GM12801 (cell line): ENCODE results near the gene APOM.

Source experiments
- TF ChIP-seq, protein P1 (sequence below): IDR thresholded peaks from one replicate; pipeline ENCODE4 v1.5.1; 2011; ENCODE audit warnings: control low read depth; ENCODE audit not compliant: insufficient read length; ENCODE audit errors: extremely low read depth

Gene APOM

GRCh38 chr6:31661262-31662123, 5.8 kb downstream of the APOM start:
- TF ChIP-seq, protein P1, sequence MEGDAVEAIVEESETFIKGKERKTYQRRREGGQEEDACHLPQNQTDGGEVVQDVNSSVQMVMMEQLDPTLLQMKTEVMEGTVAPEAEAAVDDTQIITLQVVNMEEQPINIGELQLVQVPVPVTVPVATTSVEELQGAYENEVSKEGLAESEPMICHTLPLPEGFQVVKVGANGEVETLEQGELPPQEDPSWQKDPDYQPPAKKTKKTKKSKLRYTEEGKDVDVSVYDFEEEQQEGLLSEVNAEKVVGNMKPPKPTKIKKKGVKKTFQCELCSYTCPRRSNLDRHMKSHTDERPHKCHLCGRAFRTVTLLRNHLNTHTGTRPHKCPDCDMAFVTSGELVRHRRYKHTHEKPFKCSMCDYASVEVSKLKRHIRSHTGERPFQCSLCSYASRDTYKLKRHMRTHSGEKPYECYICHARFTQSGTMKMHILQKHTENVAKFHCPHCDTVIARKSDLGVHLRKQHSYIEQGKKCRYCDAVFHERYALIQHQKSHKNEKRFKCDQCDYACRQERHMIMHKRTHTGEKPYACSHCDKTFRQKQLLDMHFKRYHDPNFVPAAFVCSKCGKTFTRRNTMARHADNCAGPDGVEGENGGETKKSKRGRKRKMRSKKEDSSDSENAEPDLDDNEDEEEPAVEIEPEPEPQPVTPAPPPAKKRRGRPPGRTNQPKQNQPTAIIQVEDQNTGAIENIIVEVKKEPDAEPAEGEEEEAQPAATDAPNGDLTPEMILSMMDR: no peak

GRCh38 chr6:31662124-31662723, 6.5 kb downstream of the APOM start:
- TF ChIP-seq, protein P1: no peak

DNA sequence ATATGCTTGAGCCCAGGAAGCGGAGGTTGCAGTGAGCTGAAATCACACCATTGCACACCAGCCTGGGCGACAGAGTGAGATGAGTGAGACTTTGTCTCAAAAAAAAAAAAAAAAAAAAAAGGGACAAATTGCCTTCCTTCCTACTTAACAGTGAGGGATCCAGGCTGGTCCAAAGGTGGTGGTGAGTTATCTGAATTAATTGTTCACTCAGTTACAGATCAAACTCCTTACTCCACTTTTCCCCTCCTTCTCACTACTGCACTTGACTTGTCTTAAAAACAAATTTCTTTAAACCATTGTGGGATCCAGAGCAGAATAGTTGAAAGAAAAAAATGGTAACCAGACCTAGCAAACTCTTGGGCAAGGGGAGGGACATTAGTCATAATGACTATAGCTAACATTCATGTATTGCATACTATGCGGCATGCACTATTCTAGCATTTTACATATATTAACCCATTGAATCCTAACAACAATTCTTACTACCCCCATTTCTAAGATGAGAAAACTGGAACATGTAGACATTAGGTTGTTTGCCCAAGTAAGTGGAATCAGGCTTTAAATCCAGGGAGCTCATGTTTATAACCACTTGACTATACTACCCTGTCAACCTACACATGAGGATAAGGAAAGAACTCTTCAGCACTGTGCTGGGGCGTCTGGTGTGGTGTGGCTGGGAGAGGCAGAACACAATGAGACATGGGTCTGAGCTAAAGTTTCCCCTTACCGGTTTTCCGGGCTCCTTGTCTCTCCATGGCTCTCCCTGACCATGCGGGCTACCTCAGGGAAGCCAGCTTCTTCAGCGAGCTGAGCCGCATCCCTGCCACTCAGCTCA, 7.6 kb downstream of the APOM start:
- TF ChIP-seq, protein P1: no peak

- TF ChIP-seq, protein P1: no peak
Measured at GRCh38 chr6:31663961-31664789, 8.5 kb downstream of the APOM start.

DNA sequence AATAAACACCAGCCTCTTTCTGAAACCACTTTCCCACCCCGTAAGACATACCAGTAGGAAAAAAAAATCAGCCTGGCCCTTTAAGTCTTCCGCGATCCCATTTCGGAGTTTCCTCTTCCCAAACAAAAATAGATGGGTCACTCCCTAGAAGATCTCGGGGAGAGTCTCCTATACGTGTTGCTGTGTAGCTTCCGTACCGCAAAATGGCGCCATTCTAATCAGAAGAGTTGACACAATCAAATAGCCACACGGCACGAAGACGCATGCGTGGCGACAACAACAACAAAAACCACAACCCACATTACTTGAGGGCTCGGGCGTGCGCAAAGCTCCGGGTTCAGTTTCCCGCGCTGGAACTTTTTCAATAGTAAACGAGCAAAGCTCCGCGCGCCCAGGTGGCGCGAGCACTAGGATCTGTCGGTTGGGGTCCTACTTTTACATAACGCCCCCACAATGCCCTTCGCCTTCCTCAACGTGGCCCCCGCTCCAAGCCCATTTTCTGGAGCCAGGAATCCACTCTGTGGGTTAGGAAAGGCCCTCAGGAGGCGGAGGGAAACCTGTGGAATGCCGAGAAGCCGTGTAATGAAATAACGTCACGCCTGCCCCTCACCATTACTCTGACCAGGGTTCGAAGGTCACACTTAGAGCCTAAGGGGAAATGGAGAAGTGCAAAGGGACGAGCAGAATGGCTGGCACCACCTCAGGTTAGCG, 9.3 kb downstream of the APOM start, which contains the start of gene GPANK1:
Gene GPANK1, minus strand, starts transcription at position 208 of the 711 bp plus-strand sequence. CDS start 519 bp downstream, outside the sequence.
- TF ChIP-seq, protein P1: no peak

DNA sequence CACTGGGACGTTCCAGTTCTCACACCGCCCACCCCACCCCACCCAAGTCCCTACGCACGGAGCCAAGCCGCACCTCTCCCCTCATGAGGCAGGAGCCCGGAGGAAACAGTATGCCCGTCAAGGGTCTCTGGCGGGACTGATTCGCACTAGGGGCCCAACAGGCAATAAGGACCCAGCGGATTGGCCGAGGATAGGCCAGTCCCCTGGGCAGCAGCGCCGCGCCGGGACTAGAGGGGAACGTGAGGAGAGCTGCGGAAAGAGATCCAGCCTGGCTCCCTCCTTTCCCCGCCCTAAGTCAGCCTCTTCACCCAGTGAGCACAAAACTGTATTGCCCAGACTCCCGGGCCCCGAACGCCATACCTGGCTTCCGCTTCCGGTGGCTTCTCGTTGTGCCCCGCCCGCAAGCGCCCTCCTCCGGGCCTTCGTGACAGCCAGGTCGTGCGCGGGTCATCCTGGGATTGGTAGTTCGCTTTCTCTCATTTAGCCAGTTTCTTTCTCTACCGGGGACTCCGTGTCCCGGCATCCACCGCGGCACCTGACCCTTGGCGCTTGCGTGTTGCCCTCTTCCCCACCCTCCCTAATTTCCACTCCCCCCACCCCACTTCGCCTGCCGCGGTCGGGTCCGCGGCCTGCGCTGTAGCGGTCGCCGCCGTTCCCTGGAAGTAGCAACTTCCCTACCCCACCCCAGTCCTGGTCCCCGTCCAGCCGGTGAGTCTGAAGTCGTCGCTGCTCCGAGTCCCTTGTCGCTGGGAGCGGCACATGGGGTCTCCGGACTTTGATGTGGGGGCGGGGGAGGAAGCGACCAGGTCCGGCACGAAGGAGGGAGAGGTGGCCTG, 10.0 kb downstream of the APOM start, which contains the start of gene CSNK2B:
Gene CSNK2B, plus strand, starts transcription at position 580 of the 836 bp plus-strand sequence. CDS start 752 bp downstream, outside the sequence.
- TF ChIP-seq, protein P1: no peak
